NCI-H1105 treated with DMSO at 0.1 percent for 48 hours (cell line): ENCODE results near the gene PRR5L.
"Not testable (repeated sequence)": the region's sequence is repeated elsewhere in the genome, so short reads cannot be mapped to it uniquely, and the experiment has no call there.

ENCODE experiments used
- DNase-seq: peaks from one replicate; lab custom pipeline; 2025; lab: John Stamatoyannopoulos, UW

Gene PRR5L

GRCh38 chr11:36460220-36460619 is 164.1 kb downstream of the PRR5L start:
- DNase-seq = no peak

- DNase-seq = no peak
Measured at GRCh38 chr11:36462321-36462720, 166.2 kb downstream of the PRR5L start.

- DNase-seq = no peak
Measured at GRCh38 chr11:36463781-36464180, 167.7 kb downstream of the PRR5L start.

GRCh38 chr11:36464720-36465119 is 168.6 kb downstream of the PRR5L start:
- DNase-seq = no peak

GRCh38 chr11:36465449-36466163 is 169.5 kb downstream of the PRR5L start:
- DNase-seq = no peak

- no peak for DNase-seq
Measured at GRCh38 chr11:36467012-36467411, 170.9 kb downstream of the PRR5L start.

- no peak for DNase-seq
Measured at GRCh38 chr11:36467916-36468315, 171.8 kb downstream of the PRR5L start.

- no peak for DNase-seq
Measured at GRCh38 chr11:36469063-36469462, 173.0 kb downstream of the PRR5L start.

- DNase-seq = no peak
Measured at GRCh38 chr11:36469881-36470802, 174.1 kb downstream of the PRR5L start.

GRCh38 chr11:36471577-36471976 is 175.5 kb downstream of the PRR5L start:
- DNase-seq = peak; percentile 29

GRCh38 chr11:36475192-36475591 is 179.1 kb downstream of the PRR5L start:
- no peak for DNase-seq

GRCh38 chr11:36478700-36479329 is 182.7 kb downstream of the PRR5L start:
- DNase-seq = peak; percentile 18

GRCh38 chr11:36480833-36481232 is 184.7 kb downstream of the PRR5L start:
- DNase-seq = no peak

GRCh38 chr11:36483042-36483441 is 187.0 kb downstream of the PRR5L start:
- not testable (repeated sequence) for DNase-seq

- no peak for DNase-seq
Measured at GRCh38 chr11:36485298-36486002, 189.4 kb downstream of the PRR5L start.

GRCh38 chr11:36487619-36488018 is 191.5 kb downstream of the PRR5L start:
- no peak for DNase-seq

GRCh38 chr11:36488096-36488495 is 192.0 kb downstream of the PRR5L start:
- no peak for DNase-seq

- DNase-seq = no peak
Measured at GRCh38 chr11:36490026-36490806, 194.1 kb downstream of the PRR5L start.

GRCh38 chr11:36492724-36493304 is 196.7 kb downstream of the PRR5L start:
- DNase-seq = peak; percentile 58

- no peak for DNase-seq
Measured at GRCh38 chr11:36493332-36493731, 197.2 kb downstream of the PRR5L start.

- DNase-seq = no peak
Measured at GRCh38 chr11:36498721-36499120, 202.6 kb downstream of the PRR5L start.
